ENCODE data around the gene NTRK1. TPM values are rescaled to one million over a fixed set of nuclear protein-coding genes. Genes with fewer than 3 reads are reported as not detected.

The NTRK1 gene
- total RNA-seq, 1 experiment from 2014 or later: 0.89 TPM

DNA sequence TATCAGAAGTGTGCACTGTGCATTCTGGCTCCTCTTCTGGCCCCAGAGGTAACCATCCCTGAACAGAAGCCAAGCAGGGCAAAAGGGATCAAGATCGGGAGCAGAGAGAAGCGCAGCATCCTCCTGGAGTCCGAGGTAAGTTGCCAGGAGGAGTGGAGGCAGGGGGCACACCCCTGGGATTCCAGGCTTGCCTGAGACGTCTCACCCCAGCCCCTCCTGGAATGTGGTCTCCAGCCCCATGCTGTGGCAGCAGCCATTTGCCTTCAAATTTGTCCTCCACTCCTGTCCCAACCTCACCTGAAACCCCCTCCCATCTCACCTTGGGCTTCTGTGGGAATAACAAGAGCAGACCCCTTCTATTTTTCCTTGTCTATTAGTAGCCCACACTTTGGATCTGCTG lies 69.8 kb downstream of the NTRK1 start:
- no TSS peak for BruUV-seq (replicated peaks)
- no peak overlapping the region for H3K27ac ChIP-seq (ENCODE audit: low read depth, low read length)
- no peak overlapping the region for H3K4me2 ChIP-seq (ENCODE audit: low read length)
- intact Hi-C loops (cut with micrococcal nuclease): no loop called here
- no peaks in the 10 kb centered on the region for H4K20me1 ChIP-seq (ENCODE audit: insufficient read depth)
- ChIA-PET POLR2A (no interaction called here), RAD21 (ENCODE audit: low non-redundant PET in 1 of 2, low total read pairs in 2 of 2, uncharacterized antibody in 2 of 2, unreplicated experiment in 2 of 2) (no interaction called here), CTCF (no interaction called here)
- H3K79me2 ChIP-seq (ENCODE audit: insufficient read depth, low read length): no peaks in the 10 kb centered on the region
- no peak overlapping the region for H2AFZ ChIP-seq (ENCODE audit: low read depth, low read length, poor library complexity, severe bottlenecking)
- no peaks in the 10 kb centered on the region for H3K27me3 ChIP-seq (ENCODE audit: insufficient read depth, low read length)
- no peak overlapping the region for H3K4me3 ChIP-seq (replicated peaks in 1 of 2; ENCODE audit: low read depth in 1 of 2, low read length in 2 of 2)
- peaks cover 20 to 27% of the 10 kb centered on the region in 2 experiments for H3K4me1 ChIP-seq (ENCODE audit: control insufficient read depth in 1 of 2, insufficient read depth in 2 of 2, low read length in 2 of 2)
- H3K36me3 ChIP-seq (ENCODE audit: control insufficient read depth in 1 of 2, insufficient read depth in 2 of 2, low read length in 2 of 2): no peaks in the 10 kb centered on the region; a peak in 1 of 4 replicates
- no peaks in the 10 kb centered on the region for H3K9me3 ChIP-seq (ENCODE audit: control insufficient read depth in 1 of 2, insufficient read depth in 1 of 2, low read depth in 1 of 2, low read length in 2 of 2)
- ATAC-seq (no peak), DNase-seq (ENCODE audit: low read depth, low spot score) (no peak)
- no peaks in the 10 kb centered on the region for H3K9me2 ChIP-seq (ENCODE audit: insufficient read depth)
- no peak overlapping the region for H3K9ac ChIP-seq (ENCODE audit: low read length)
- TF ChIP-seq SP1 (IDR thresholded peaks at IDR 0.05; ENCODE audit: low read depth): no peak
- TF ChIP-seq TCF7L2 (IDR thresholded peaks at IDR 0.05; ENCODE audit: borderline replicate concordance, extremely low read depth, insufficient read depth, insufficient read length): no peak
- TF ChIP-seq EZH2phosphoT487 (IDR thresholded peaks at IDR 0.05; ENCODE audit: borderline replicate concordance): no peak
- TF ChIP-seq RAD21 (IDR thresholded peaks at IDR 0.05; ENCODE audit: low read depth): no peak
- TF ChIP-seq, protein P1, sequence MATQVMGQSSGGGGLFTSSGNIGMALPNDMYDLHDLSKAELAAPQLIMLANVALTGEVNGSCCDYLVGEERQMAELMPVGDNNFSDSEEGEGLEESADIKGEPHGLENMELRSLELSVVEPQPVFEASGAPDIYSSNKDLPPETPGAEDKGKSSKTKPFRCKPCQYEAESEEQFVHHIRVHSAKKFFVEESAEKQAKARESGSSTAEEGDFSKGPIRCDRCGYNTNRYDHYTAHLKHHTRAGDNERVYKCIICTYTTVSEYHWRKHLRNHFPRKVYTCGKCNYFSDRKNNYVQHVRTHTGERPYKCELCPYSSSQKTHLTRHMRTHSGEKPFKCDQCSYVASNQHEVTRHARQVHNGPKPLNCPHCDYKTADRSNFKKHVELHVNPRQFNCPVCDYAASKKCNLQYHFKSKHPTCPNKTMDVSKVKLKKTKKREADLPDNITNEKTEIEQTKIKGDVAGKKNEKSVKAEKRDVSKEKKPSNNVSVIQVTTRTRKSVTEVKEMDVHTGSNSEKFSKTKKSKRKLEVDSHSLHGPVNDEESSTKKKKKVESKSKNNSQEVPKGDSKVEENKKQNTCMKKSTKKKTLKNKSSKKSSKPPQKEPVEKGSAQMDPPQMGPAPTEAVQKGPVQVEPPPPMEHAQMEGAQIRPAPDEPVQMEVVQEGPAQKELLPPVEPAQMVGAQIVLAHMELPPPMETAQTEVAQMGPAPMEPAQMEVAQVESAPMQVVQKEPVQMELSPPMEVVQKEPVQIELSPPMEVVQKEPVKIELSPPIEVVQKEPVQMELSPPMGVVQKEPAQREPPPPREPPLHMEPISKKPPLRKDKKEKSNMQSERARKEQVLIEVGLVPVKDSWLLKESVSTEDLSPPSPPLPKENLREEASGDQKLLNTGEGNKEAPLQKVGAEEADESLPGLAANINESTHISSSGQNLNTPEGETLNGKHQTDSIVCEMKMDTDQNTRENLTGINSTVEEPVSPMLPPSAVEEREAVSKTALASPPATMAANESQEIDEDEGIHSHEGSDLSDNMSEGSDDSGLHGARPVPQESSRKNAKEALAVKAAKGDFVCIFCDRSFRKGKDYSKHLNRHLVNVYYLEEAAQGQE (IDR thresholded peaks at IDR 0.05; ENCODE audit: low read depth): no peak
- TF ChIP-seq, protein P2, sequence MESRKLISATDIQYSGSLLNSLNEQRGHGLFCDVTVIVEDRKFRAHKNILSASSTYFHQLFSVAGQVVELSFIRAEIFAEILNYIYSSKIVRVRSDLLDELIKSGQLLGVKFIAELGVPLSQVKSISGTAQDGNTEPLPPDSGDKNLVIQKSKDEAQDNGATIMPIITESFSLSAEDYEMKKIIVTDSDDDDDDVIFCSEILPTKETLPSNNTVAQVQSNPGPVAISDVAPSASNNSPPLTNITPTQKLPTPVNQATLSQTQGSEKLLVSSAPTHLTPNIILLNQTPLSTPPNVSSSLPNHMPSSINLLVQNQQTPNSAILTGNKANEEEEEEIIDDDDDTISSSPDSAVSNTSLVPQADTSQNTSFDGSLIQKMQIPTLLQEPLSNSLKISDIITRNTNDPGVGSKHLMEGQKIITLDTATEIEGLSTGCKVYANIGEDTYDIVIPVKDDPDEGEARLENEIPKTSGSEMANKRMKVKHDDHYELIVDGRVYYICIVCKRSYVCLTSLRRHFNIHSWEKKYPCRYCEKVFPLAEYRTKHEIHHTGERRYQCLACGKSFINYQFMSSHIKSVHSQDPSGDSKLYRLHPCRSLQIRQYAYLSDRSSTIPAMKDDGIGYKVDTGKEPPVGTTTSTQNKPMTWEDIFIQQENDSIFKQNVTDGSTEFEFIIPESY (IDR thresholded peaks at IDR 0.05; ENCODE audit: extremely low read depth, insufficient replicate concordance, low read length): no peak
- TF ChIP-seq EGR1 (IDR thresholded peaks at IDR 0.05; ENCODE audit: low read depth): no peak
- no peak for TF ChIP-seq CEBPB (IDR thresholded peaks at IDR 0.05; ENCODE audit: low read depth)

Other genes starting within 250 kb of the NTRK1 start
- 0.54 TPM for gene HAPLN2, start 241.4 kb upstream of the NTRK1 start, total RNA-seq (2021; ENCODE audit: unreplicated experiment)
- not detected for gene BCAN, start 218.7 kb upstream of the NTRK1 start, total RNA-seq (2021; ENCODE audit: unreplicated experiment)
- 8.4 TPM for gene NES, start 183.5 kb upstream of the NTRK1 start, total RNA-seq (2021; ENCODE audit: unreplicated experiment)
- gene CRABP2, start 155.3 kb upstream of the NTRK1 start, total RNA-seq (2021; ENCODE audit: unreplicated experiment): 209 TPM
- 36.5 TPM for gene METTL25B, start 132.4 kb upstream of the NTRK1 start, total RNA-seq (2021; ENCODE audit: unreplicated experiment)
- gene ISG20L2, start 132.1 kb upstream of the NTRK1 start, total RNA-seq (2021; ENCODE audit: unreplicated experiment): 41.7 TPM
- 111 TPM for gene MRPL24, start 119.8 kb upstream of the NTRK1 start, total RNA-seq (2021; ENCODE audit: unreplicated experiment)
- 304 TPM for gene HDGF, start 109.2 kb upstream of the NTRK1 start, total RNA-seq (2021; ENCODE audit: unreplicated experiment)
- 78.1 TPM for gene PRCC, start 93.3 kb upstream of the NTRK1 start, total RNA-seq (2021; ENCODE audit: unreplicated experiment)
- 4.8 TPM for gene SH2D2A, start 44.0 kb upstream of the NTRK1 start, total RNA-seq (2021; ENCODE audit: unreplicated experiment)
- not detected for gene INSRR, start 1.7 kb upstream of the NTRK1 start, total RNA-seq (2021; ENCODE audit: unreplicated experiment)
- gene PEAR1, start 32.9 kb downstream of the NTRK1 start, total RNA-seq (2021; ENCODE audit: unreplicated experiment): 10.8 TPM
- gene LRRC71, start 59.8 kb downstream of the NTRK1 start, total RNA-seq (2021; ENCODE audit: unreplicated experiment): not detected
- 28.9 TPM for gene ARHGEF11, start 184.9 kb downstream of the NTRK1 start, total RNA-seq (2021; ENCODE audit: unreplicated experiment)
- gene ETV3L, start 238.9 kb downstream of the NTRK1 start, total RNA-seq (2021; ENCODE audit: unreplicated experiment): not detected

Data from HCT116 (cell line).